Measurements from ENCODE around the gene EXTL1. TPM values are rescaled to one million over a fixed set of nuclear protein-coding genes. Genes with fewer than 3 reads are reported as not detected.

EXTL1 gene
- total and polyA plus RNA-seq, 2 of the 4 experiments (the other 2 are of a cell fraction) = 0.90 to 5.2 TPM

DNA sequence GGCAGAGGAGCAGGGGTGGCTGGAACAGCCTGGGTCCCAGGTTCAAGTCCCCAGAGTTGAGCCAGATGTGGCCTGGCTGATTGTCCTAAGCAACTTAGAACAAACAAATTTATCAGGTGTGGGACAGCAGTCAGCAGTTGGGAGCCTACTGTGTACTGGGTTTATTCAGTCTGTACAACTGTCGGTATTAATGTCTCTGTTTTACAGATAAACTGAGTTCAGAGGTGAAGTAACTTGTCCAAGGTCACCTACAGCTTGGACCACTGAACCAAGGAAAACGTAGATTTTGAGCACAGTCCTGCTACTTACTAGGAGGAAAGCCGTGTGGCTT, 60.4 kb downstream of the EXTL1 start:
- Histone ChIP-seq H3K4me1 (ENCODE audit: control insufficient read depth, insufficient read depth, low read length) (peaks cover 1% of the 10 kb centered on the region; the same call in 1 of the 2 replicates), H3K4ac (ENCODE audit: low read depth, low read length) (no peak overlapping the region), H3K79me1 (ENCODE audit: low read depth in 1 of 2, low read length in 2 of 2) (no peaks in the 10 kb centered on the region), H2BK20ac (ENCODE audit: low read depth, low read length) (no peak overlapping the region), H3K23ac (ENCODE audit: low read depth, low read length) (no peak overlapping the region), H3K9me3 (ENCODE audit: control insufficient read depth, insufficient read depth, low read length) (peaks cover 2% of the 10 kb centered on the region; the same call in 1 of the 2 replicates), H4K5ac (ENCODE audit: low read depth, low read length) (no peak overlapping the region), H2BK120ac (ENCODE audit: low read depth, low read length) (no peak overlapping the region), H2AFZ (replicated peaks; ENCODE audit: low read length, poor library complexity) (no peak overlapping the region), H3K27me3 (ENCODE audit: control insufficient read depth, insufficient read depth, low read length) (peaks cover 39% of the 10 kb centered on the region), H3K9ac (ENCODE audit: low read depth, low read length) (no peak overlapping the region), H4K91ac (ENCODE audit: insufficient read depth, low read depth, low read length) (no peak overlapping the region), H4K20me1 (ENCODE audit: insufficient read depth, low read length) (no peaks in the 10 kb centered on the region), H2BK5ac (ENCODE audit: low read depth, low read length, poor library complexity, severe bottlenecking) (no peak overlapping the region), H3K36me3 (ENCODE audit: control insufficient read depth, insufficient read depth, low read length) (no peaks in the 10 kb centered on the region), H3K14ac (replicated peaks; ENCODE audit: low read depth, low read length) (no peak overlapping the region), H3K18ac (ENCODE audit: low read depth, low read length) (no peak overlapping the region), H3K56ac (ENCODE audit: extremely low read depth, insufficient read depth, low read length) (no peak overlapping the region), H3K9me1 (ENCODE audit: insufficient read depth, low read length) (no peaks in the 10 kb centered on the region), H3K27ac (ENCODE audit: insufficient read depth, low read length) (no peak overlapping the region), H4K8ac (ENCODE audit: low read depth in 2 of 2, low read length in 2 of 2) (no peak overlapping the region), H2BK15ac (ENCODE audit: low read depth, low read length) (no peak overlapping the region), H2AK9ac (replicated peaks; ENCODE audit: low read depth, low read length, poor library complexity) (no peak overlapping the region), H3K4me3 (ENCODE audit: insufficient read depth, low read depth, low read length) (no peak overlapping the region), H3K4me2 (ENCODE audit: low read depth, low read length) (no peak overlapping the region), H2AK5ac (ENCODE audit: low read depth, low read length) (no peak overlapping the region)
- no peak for DNase-seq
- 33% methylated on average over 1 of the region's 3 CpGs; no CpG with 5 or more reads in 1 of the 2 experiments for WGBS, 2 experiments (ENCODE audit: extremely low coverage in 2 of 2, insufficient read length in 1 of 2)
- intact Hi-C loops (cut with micrococcal nuclease) (no loop called here), in situ Hi-C loops (cut with MboI; ENCODE audit: low sequenced_read_pairs) (no loop called here), dilution Hi-C loops (cut with HindIII; ENCODE audit: low sequenced_read_pairs, unreplicated experiment) (no loop called here)
- no peak for ATAC-seq (ENCODE audit: low read depth)
- no TSS peak for BruUV-seq (replicated peaks)
- TF ChIP-seq SMC3 (IDR thresholded peaks at IDR 0.05; ENCODE audit: low read depth, low read length) (no peak), CEBPB (IDR thresholded peaks at IDR 0.05; ENCODE audit: low read depth, low read length) (no peak), MXI1 (IDR thresholded peaks at IDR 0.05; ENCODE audit: borderline replicate concordance, low read depth, low read length) (no peak), BHLHE40 (IDR thresholded peaks at IDR 0.05; ENCODE audit: low read depth, low read length) (no peak)
- POLR2A ChIA-PET (ENCODE audit: unreplicated experiment) = no interaction called here
- CTCF ChIA-PET = no interaction called here

All from IMR-90 (cell line).